Duodenal mucosa (tissue), 2 donors: ENCODE data around the gene CAMK1D.
A peak's percentile ranks its signal among the peaks of the same experiment; 100 is the strongest.

Experiments
- H3K27ac ChIP-seq: one replicate; pipeline ENCODE4 v1.7.0; 2013; ENCODE audit warnings: low read depth, low read length
- H3K27me3 ChIP-seq, 2 donors: one replicate each; pipeline ENCODE4 v1.7.0; 2013; ENCODE audit warnings: low read length in 2 of 2, control low read depth in 1 of 2; ENCODE audit not compliant: insufficient read depth in 2 of 2, control insufficient read depth in 1 of 2
- H3K36me3 ChIP-seq, 2 donors: one replicate each; pipeline ENCODE4 v1.7.0; 2013; ENCODE audit warnings: low read length in 2 of 2, control low read depth in 1 of 2; ENCODE audit not compliant: insufficient read depth in 2 of 2, control insufficient read depth in 1 of 2
- H3K4me1 ChIP-seq, 2 donors: one replicate each; pipeline ENCODE4 v1.7.0; 2013; ENCODE audit warnings: low read length in 2 of 2, control low read depth in 1 of 2; ENCODE audit not compliant: insufficient read depth in 2 of 2, control insufficient read depth in 1 of 2
- H3K4me3 ChIP-seq, 2 donors: one replicate each; pipeline ENCODE4 v1.7.0; 2013; ENCODE audit warnings: low read length in 2 of 2, low read depth in 1 of 2
- H3K9ac ChIP-seq, 2 donors: one replicate each; pipeline ENCODE4 v1.7.0; 2013; ENCODE audit warnings: low read length in 2 of 2, low read depth in 1 of 2
- H3K9me3 ChIP-seq, 2 donors: one replicate each; pipeline ENCODE4 v1.7.0; 2013; ENCODE audit warnings: low read length in 2 of 2, control low read depth in 1 of 2; ENCODE audit not compliant: control insufficient read depth in 1 of 2

Gene CAMK1D

DNA sequence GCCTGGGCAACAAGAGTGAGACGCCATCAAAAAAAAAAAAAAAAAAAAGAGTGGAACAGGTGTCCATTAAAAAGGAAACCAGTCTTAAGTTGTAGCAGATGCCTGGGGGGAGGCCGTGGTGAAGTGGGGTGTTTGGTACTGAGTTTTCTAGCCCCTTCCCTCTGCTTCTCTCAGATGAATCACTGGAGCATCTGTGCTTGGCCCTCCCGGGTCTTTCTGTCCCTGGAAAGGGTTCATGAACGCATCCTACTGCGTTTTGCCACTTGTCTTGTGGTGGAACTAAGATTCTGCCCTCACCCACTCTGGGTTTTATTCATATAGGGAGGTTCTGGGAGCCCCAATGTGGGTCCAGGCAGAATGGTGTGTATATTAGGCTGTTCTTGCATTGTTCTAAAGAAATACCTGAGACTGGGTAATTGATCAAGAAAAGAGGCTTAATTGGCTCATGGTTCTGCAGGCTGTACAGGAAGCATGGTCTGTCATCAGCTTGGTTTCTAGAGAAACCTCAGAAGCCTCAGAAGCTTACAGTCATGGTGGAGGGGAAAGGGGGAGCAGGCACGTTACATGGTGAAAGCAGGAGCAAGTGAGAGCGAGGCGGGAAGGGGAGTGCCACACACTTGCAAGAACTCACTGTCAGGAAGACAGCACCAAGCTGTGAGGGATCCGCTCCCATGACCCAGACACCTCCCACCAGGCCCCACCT is 63.5 kb downstream of the CAMK1D start:
- Histone ChIP-seq H3K9ac (no peak overlapping the region), H3K27me3 (no peaks in the 10 kb centered on the region), H3K4me3 (no peak overlapping the region), H3K36me3 (no peaks in the 10 kb centered on the region), H3K4me1 (peaks cover 10 to 13% of the 10 kb centered on the region in 2 donors), H3K9me3 (no peaks in the 10 kb centered on the region), H3K27ac (no peak overlapping the region)

GRCh38 chr10:12413369-12413711 is 64.0 kb downstream of the CAMK1D start:
- no peak overlapping the region for H3K4me3 ChIP-seq
- H3K36me3 ChIP-seq: no peaks in the 10 kb centered on the region
- no peak overlapping the region for H3K27ac ChIP-seq
- H3K9me3 ChIP-seq: no peaks in the 10 kb centered on the region
- peaks cover 10 to 13% of the 10 kb centered on the region in 2 donors for H3K4me1 ChIP-seq
- H3K27me3 ChIP-seq: no peaks in the 10 kb centered on the region
- no peak overlapping the region for H3K9ac ChIP-seq

- no peaks in the 10 kb centered on the region for H3K27me3 ChIP-seq
- no peaks in the 10 kb centered on the region for H3K36me3 ChIP-seq
- peaks cover 15 to 16% of the 10 kb centered on the region in 2 donors for H3K4me1 ChIP-seq
- H3K9me3 ChIP-seq: no peaks in the 10 kb centered on the region
- no peak overlapping the region for H3K4me3 ChIP-seq
- H3K9ac ChIP-seq: no peak overlapping the region
- H3K27ac ChIP-seq: no peak overlapping the region
Observed at GRCh38 chr10:12414278-12414989, 65.1 kb downstream of the CAMK1D start.

GRCh38 chr10:12416344-12417050 is 67.2 kb downstream of the CAMK1D start:
- Histone ChIP-seq H3K4me1 (peaks cover 20 to 27% of the 10 kb centered on the region in 2 donors), H3K9me3 (no peaks in the 10 kb centered on the region), H3K9ac (no peak overlapping the region), H3K36me3 (no peaks in the 10 kb centered on the region), H3K4me3 (peak overlapping the region in 1 of 2 donors; percentile 13), H3K27me3 (no peaks in the 10 kb centered on the region), H3K27ac (no peak overlapping the region)

GRCh38 chr10:12417331-12417730 is 68.0 kb downstream of the CAMK1D start:
- no peak overlapping the region for H3K4me3 ChIP-seq
- no peak overlapping the region for H3K9ac ChIP-seq
- no peaks in the 10 kb centered on the region for H3K36me3 ChIP-seq
- no peaks in the 10 kb centered on the region for H3K9me3 ChIP-seq
- no peaks in the 10 kb centered on the region for H3K27me3 ChIP-seq
- no peak overlapping the region for H3K27ac ChIP-seq
- peaks cover 20 to 27% of the 10 kb centered on the region in 2 donors for H3K4me1 ChIP-seq

- H3K4me3 ChIP-seq: no peak overlapping the region
- H3K4me1 ChIP-seq: peaks cover 20 to 27% of the 10 kb centered on the region in 2 donors
- H3K27me3 ChIP-seq: no peaks in the 10 kb centered on the region
- no peak overlapping the region for H3K9ac ChIP-seq
- H3K27ac ChIP-seq: no peak overlapping the region
- no peaks in the 10 kb centered on the region for H3K9me3 ChIP-seq
- no peaks in the 10 kb centered on the region for H3K36me3 ChIP-seq
Observed at GRCh38 chr10:12418000-12418399, 68.7 kb downstream of the CAMK1D start.

DNA sequence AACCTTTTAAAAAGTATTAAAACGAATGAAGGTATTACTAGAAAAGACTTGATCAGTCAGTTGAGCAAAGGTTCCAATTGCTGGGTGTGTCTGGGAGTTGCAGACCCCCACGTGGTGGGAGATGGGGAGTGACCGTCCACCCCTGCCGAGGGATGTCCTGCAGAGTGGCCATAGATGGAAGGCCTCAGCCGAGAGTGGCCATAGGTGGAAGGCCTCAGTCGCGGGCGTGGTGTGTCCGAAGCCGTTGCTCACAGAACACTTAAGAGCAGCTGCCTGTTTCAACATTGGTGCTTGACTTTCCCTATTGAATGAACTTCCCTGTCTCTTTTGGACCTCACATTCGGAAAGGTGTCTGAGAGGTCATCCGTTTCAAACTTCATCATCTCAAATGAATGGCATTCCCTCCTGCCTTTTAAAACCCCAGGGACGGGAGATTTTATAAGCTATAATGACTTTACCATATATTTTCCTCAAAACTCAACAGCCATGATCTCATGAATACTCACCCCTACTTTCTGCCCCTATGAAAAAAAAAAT is 69.4 kb downstream of the CAMK1D start:
- no peaks in the 10 kb centered on the region for H3K9me3 ChIP-seq
- no peak overlapping the region for H3K9ac ChIP-seq
- H3K36me3 ChIP-seq: no peaks in the 10 kb centered on the region
- no peaks in the 10 kb centered on the region for H3K27me3 ChIP-seq
- peaks cover 20 to 27% of the 10 kb centered on the region in 2 donors for H3K4me1 ChIP-seq
- no peak overlapping the region for H3K27ac ChIP-seq
- H3K4me3 ChIP-seq: no peak overlapping the region

GRCh38 chr10:12419262-12419847 is 70.0 kb downstream of the CAMK1D start:
- H3K4me1 ChIP-seq: peaks cover 20 to 27% of the 10 kb centered on the region in 2 donors
- H3K27ac ChIP-seq: no peak overlapping the region
- H3K27me3 ChIP-seq: no peaks in the 10 kb centered on the region
- H3K9ac ChIP-seq: no peak overlapping the region
- no peak overlapping the region for H3K4me3 ChIP-seq
- H3K9me3 ChIP-seq: no peaks in the 10 kb centered on the region
- no peaks in the 10 kb centered on the region for H3K36me3 ChIP-seq

GRCh38 chr10:12420530-12421120 is 71.3 kb downstream of the CAMK1D start:
- no peaks in the 10 kb centered on the region for H3K36me3 ChIP-seq
- no peaks in the 10 kb centered on the region for H3K9me3 ChIP-seq
- no peak overlapping the region for H3K4me3 ChIP-seq
- H3K9ac ChIP-seq: no peak overlapping the region
- H3K27me3 ChIP-seq: no peaks in the 10 kb centered on the region
- peaks cover 20 to 27% of the 10 kb centered on the region in 2 donors for H3K4me1 ChIP-seq
- no peak overlapping the region for H3K27ac ChIP-seq
